HPDE6-E6E7 (cell line): Measurements from ENCODE around the gene PLS3.
"Not testable (repeated sequence)": the region's sequence is repeated elsewhere in the genome, so short reads cannot be mapped to it uniquely, and the experiment has no call there.

Source experiments
- DNase-seq: peaks from one replicate; pipeline ENCODE4 v3.0.0; 2011; ENCODE audit warnings: missing footprints; ENCODE audit errors: extremely low spot score

The PLS3 gene

DNA sequence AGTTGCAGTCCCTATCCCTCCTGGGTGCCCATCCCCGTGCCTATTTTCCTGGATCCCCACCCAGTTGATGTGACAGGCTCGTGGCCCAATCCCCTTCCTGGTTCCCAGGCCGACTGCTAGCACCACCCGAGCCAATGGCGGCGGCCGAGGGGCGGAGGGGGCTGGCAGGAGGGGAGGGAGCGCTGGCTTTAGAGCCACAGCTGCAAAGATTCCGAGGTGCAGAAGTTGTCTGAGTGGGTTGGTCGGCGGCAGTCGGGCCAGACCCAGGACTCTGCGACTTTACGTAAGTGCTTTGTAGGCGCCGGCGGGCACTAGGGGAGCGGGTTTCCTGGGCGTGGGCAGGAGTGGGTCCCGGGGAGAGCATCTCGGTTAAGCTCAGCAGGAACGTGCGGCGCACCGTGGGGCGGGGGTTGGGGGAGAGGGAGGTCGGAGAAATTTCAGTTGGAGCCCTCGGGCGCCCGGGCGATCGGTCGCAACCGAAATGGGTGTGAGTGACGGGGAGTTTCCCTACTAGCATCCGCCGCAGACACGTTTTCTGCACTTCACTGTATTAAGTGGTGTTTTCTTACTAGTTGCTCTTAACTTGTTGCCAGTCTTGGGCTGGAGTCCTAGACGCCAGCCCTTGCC lies at the start of gene PLS3:
PLS3 (plus strand) TSS at position 197 of the 627 bp plus-strand sequence. CDS start 49,077 bp downstream, outside the sequence.
- DNase-seq: peak; percentile 54

GRCh38 chrX:115518113-115518512 lies 42.9 kb upstream of the PLS3 start:
- DNase-seq: no peak

- no peak for DNase-seq
These were observed 39.2 kb upstream of the PLS3 start for GRCh38 chrX:115521741-115522140.

- DNase-seq: no peak
These were observed 38.0 kb upstream of the PLS3 start for GRCh38 chrX:115522952-115523351.

GRCh38 chrX:115525486-115525885 lies 35.5 kb upstream of the PLS3 start:
- DNase-seq: no peak

DNA sequence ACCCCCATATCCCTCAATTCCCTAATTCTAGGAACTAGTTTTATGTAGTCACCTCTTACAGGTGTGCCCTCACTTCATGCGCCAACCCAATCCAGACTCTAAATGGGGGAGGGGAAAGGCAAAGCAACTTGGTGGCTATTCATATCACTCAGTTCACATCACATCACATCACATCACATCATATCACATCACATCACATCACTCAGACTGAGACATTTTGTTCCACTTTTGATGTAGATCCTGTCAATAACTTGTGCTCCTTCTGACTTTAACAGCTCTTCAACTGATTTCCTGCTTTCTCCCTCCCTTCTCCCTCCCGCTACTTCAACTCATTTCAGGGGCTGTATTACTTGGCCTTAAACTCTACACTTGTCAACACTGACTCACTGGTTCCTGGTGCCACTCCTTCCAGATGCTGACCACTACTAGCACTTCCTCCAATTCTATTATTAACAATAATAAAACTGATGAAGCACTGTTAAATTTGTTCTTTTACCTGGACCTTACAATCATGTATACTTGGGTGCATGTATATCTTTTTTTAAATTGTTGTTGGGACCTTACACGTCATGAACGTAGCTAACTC lies 29.1 kb upstream of the PLS3 start:
- peak; percentile 22 for DNase-seq

DNA sequence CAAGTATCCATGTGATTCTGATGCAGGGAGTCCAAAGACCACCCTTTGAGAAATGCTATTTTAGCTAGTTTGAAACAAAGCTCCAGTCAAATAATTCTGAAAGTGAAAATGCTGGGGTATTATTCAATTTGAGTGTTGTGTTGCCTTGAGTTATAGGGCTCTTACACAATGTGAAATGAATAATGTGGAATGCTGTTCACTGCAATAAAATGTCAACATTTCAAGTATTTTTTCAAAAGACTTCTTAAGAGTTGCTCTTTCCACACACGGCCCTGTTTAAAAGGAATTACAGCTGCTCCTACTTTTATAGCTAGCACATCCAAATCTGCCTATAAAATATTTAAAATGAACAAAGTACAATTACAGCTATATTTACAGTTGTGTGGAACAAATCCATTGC lies 27.5 kb upstream of the PLS3 start:
- no peak for DNase-seq

DNA sequence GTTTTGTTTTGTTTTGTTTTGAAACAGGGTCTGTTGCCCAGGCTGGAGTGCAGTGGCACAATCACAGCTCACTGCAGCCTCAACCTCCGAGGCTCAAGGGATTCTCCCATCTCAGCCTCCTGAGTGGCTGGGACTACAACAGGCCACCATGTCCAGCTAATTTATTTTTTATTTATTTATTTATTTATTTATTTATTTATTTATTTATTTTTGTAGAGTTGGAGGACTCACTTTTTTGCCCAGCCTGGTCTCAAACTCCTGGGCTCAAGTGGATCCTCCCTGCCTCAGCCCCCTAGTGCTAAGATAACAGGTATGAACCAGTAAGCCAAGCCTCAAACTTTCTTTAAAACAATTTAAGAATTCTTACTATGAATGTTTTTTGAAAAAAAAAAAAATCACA lies 26.6 kb upstream of the PLS3 start:
- DNase-seq: no peak

DNA sequence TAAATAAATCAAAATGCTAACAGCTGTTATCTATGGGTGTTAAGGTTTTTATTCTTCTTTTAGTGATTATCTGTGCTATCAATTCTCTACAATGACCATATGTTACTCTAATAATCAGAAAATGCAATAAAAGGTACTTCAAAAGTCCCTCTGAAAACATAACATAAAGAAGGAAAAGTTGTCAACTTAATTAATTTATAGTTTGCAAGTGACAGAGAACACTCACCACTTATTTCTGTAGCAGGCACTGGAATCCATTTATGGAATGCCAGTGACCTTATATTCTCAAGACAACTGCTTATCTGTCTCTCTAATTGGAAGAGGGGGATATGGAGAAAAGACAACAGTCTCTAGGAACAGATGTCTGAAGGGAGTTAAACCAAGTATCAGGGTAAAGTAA lies 25.6 kb upstream of the PLS3 start:
- no peak for DNase-seq

DNA sequence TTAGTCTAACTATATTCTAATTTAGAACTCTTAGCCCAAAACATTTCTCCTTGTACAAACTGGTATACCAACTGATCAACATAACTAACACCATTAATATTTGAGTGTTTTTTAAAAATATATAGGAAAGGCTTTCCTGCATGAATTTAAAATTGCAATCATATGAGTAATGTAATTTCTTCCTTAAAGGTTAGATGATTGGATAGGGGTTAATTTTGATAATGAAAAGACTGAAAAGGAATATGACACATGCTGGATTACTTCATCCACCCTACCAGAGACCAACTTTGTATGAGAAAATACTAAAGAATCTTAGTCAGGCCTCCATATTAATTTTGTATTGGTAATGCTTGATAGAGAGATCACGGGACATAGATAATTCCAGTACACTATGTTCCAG lies 25.1 kb upstream of the PLS3 start:
- no peak for DNase-seq

GRCh38 chrX:115539841-115540240 lies 21.1 kb upstream of the PLS3 start:
- DNase-seq: no peak

DNA sequence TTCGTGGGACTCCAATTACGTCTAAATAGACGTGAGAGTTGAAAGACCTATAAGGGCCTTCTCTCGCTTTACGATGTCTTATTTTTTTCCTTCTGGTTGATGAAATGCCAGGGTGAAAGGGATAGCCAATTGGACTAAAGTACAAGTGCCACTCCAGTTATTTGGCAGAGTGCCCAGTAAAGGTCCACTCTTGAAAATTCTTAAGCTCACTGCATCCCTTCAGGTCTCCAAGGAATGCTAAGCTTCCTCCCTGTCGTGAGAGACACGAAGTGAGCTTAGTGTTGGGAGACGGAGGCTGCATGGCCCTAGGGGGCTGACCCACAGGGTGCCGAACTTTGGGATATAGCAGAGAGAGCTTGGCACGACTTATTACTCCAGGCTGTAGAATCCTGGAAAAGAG lies 19.9 kb upstream of the PLS3 start:
- not testable (repeated sequence) for DNase-seq

- no peak for DNase-seq
These were observed 13.5 kb upstream of the PLS3 start for GRCh38 chrX:115547448-115547847.

DNA sequence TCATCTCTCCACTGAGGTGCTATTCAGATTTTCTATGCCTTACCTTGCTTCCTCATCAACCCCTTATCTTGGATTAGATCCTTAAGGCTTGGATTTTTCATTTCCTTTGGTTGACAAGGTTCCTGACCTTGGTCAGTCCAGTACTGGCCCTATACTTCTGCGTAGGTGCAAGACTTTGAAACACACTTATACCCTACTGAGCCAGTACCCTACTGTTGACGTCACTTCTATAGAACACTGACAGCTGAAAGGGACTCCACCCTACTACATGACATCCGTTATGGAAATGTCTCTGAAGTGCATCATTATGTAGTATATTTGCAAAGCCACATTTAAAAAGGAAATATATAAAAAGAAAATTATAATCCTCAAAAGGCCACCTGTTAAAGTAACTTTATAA lies 12.0 kb upstream of the PLS3 start:
- no peak for DNase-seq

- DNase-seq: no peak
These were observed 7.8 kb upstream of the PLS3 start for GRCh38 chrX:115553171-115553570.

DNA sequence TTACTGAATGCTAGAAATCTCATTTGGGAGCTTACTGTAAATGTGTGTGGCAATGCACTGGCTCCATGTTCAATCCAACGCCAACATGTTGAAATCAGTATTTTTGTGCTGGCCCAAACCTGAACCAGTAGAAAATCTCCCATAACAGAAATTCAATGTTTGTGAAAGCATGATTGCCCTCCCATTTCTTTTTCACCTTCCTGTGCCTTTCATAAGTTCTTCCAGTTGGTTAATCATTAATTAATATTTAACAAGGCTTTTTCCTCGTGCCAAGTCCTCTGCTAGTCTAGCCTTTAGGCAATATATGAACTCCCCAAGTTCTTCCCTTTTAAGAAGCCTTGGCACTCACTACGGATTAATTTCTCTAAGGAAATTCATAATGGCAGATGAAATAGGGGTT lies 1.3 kb upstream of the PLS3 start:
- DNase-seq: no peak

GRCh38 chrX:115560211-115560977 lies 580 bp upstream of the PLS3 start:
- DNase-seq: peak; percentile 44

GRCh38 chrX:115561605-115562479 lies 868 bp downstream of the PLS3 start:
- no peak for DNase-seq

DNA sequence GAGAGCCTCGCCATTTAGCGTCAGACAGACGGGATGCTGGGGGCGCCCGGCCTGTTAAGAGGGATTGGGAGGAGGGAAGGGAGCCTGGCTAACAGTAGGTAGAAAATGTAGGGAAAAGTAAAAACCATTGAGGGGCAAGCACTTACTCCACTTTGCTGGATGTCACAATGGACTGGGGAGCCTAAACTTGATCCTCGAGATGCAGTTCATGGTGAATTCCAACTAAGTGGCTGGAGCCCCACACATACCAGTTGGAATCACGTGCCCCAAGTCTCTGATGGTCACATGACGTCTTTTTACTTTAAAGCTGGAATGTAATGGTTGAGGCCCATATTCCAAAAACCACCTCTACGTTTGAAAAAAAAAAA lies 1.5 kb downstream of the PLS3 start:
- no peak for DNase-seq

GRCh38 chrX:115563633-115564162 lies 2.7 kb downstream of the PLS3 start:
- no peak for DNase-seq

DNA sequence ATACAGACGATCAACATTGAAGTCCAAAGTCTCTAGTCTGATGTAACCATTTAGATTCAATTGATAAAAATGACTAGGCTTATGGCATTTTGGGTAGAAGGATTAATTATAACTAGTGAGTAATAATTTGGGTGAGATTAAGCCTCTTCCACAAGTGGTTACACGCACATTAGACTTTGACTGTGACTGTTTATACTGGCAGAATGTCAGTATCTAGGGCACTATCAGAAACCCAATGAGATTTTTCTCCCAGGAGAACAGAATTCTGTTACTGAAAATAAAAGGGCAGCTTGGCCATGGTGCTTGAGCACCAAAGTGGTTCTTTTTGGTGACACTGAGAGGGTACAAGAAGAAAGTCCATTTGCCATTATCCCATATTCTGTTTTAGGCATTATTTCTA lies 3.3 kb downstream of the PLS3 start:
- no peak for DNase-seq

DNA sequence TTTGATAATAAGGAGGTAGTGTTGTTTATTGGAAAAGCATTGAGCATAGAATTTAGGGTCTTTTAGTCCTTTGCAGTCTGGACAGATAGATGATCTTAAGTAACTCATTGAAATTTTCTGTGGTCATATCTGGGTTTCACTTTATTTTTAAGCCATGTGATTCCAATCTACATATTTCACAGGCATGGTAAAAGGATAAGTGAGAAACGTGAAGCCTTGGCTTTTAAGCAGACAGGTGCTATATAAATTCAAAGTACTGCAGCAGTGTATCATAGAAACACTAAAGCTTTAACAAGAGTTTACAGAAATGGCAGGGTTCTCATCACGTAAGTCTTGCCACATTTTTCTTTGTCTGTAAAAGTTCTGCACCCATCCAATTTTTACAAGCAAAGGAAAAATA lies 4.9 kb downstream of the PLS3 start:
- DNase-seq: no peak
